ENCODE results near the gene NTM. TPM values are rescaled to one million over a fixed set of nuclear protein-coding genes. Genes with fewer than 3 reads are reported as not detected.

NTM gene
- total RNA-seq, 1 donor from 2014 or later = 92.1 TPM

DNA sequence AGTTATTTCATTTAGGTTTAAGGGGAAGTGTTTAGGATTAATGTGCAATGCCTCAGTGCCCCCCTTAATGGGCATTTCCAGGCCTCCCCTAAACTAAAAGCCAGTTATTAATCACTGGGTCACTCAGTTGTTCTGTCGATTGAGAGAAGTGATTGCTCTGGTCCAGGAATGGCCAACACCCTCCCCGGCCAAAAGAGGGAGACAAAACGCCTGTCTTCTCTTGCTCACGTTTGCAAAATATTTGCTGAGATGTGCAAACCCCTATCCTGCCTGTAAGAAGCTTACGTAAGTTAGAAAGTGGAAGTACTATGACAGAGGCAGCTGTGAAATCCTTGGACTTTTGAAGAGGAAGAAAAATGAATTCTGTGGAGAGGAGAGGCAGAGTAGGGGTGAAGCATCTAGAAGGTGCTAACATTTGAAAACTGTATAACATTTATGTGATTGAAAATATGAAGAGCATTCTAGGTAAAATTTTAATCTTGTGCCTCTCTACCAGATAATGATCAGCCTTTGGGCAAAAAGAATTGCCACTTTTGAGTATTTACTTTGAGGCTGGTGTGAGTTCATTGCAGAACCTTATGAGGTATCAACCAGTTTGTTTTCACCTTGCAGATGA lies 37.7 kb downstream of the NTM start:
- TF ChIP-seq, protein P1, sequence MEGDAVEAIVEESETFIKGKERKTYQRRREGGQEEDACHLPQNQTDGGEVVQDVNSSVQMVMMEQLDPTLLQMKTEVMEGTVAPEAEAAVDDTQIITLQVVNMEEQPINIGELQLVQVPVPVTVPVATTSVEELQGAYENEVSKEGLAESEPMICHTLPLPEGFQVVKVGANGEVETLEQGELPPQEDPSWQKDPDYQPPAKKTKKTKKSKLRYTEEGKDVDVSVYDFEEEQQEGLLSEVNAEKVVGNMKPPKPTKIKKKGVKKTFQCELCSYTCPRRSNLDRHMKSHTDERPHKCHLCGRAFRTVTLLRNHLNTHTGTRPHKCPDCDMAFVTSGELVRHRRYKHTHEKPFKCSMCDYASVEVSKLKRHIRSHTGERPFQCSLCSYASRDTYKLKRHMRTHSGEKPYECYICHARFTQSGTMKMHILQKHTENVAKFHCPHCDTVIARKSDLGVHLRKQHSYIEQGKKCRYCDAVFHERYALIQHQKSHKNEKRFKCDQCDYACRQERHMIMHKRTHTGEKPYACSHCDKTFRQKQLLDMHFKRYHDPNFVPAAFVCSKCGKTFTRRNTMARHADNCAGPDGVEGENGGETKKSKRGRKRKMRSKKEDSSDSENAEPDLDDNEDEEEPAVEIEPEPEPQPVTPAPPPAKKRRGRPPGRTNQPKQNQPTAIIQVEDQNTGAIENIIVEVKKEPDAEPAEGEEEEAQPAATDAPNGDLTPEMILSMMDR (IDR thresholded peaks at IDR 0.05) = peak; percentile 72
- DNase-seq (ENCODE audit: low spot score) = no peak
- no peaks in the 10 kb centered on the region for H3K4me1 Mint-ChIP-seq (ENCODE audit: low read depth)
- H3K36me3 Mint-ChIP-seq (ENCODE audit: low read depth) = no peaks in the 10 kb centered on the region
- no peaks in the 10 kb centered on the region for H3K9me3 Mint-ChIP-seq (ENCODE audit: low read depth)
- no peak overlapping the region for H3K27ac Mint-ChIP-seq (ENCODE audit: unreplicated experiment)
- H3K4me3 Mint-ChIP-seq (ENCODE audit: unreplicated experiment) = no peak overlapping the region
- peaks cover 11% of the 10 kb centered on the region for H3K27me3 Mint-ChIP-seq (ENCODE audit: low read depth)

DNA sequence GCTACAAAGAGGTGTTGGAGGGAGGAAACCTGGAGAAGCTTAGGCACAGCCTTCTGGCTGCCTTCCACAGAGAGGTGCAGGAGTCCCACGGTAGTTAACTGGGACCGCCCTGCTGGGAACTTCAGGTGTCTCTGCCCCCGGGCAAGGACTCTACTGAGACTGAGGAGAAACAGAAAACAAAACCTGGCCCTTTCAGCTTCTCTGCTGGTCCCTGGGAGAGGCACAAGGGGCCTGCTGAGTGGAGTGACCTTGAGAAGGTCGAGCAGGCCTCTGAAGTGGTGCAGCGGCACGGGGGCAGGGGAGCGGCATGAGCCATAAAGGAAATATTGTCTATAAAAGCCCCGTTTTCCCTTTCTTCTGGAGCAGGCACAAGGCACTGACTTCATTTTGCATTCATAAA lies 38.9 kb downstream of the NTM start:
- Mint-ChIP-seq H3K9me3 (ENCODE audit: low read depth) (no peaks in the 10 kb centered on the region), H3K36me3 (ENCODE audit: low read depth) (no peaks in the 10 kb centered on the region), H3K27me3 (ENCODE audit: low read depth) (peaks cover 16% of the 10 kb centered on the region), H3K4me3 (ENCODE audit: unreplicated experiment) (no peak overlapping the region), H3K27ac (ENCODE audit: unreplicated experiment) (no peak overlapping the region), H3K4me1 (ENCODE audit: low read depth) (no peaks in the 10 kb centered on the region)
- TF ChIP-seq, protein P1 (IDR thresholded peaks at IDR 0.05) = no peak
- no peak for DNase-seq (ENCODE audit: low spot score)

DNA sequence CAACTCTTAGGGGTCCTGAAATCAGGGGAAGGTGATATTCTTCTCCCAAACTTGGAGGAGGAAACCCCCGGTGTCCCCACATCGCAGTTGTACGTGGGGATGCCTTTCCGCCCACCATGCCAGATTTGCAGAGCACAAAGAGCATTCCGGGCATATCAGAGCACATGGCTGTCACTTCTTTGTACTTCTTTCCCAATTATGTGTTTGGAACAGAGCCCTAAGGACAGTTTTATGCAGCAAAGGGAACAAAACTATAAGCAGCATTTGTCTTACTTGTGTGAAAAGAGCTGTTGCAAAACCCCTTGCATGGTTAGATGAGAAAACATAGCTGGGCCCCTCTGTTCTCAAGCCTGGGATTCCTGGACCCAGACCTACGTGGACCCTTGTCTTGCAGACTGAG lies 41.2 kb downstream of the NTM start:
- H3K4me3 Mint-ChIP-seq (ENCODE audit: unreplicated experiment) = no peak overlapping the region
- H3K27me3 Mint-ChIP-seq (ENCODE audit: low read depth) = peaks cover 14% of the 10 kb centered on the region
- no peaks in the 10 kb centered on the region for H3K9me3 Mint-ChIP-seq (ENCODE audit: low read depth)
- H3K4me1 Mint-ChIP-seq (ENCODE audit: low read depth) = no peaks in the 10 kb centered on the region
- H3K27ac Mint-ChIP-seq (ENCODE audit: unreplicated experiment) = no peak overlapping the region
- H3K36me3 Mint-ChIP-seq (ENCODE audit: low read depth) = no peaks in the 10 kb centered on the region
- TF ChIP-seq, protein P1 (IDR thresholded peaks at IDR 0.05) = no peak
- no peak for DNase-seq (ENCODE audit: low spot score)

DNA sequence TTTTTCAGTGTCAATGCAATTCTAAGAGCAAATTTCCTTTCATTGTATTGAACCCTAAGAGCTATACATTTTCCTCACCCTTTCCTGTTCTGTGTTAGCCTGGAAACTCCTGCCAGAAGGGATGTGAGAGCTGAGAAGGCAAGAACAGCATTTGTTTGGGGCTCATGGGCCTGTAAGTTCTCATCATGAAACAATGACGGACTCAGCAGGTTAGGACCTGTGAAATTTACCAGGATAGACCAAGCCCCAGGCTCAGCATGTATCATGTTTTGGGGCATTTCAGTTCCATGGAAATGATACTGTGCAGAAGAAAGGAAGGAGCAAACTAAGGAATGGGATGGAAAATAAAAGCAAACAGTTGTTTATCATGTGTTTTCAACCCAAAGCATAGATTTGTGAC lies 41.6 kb downstream of the NTM start:
- no peak for DNase-seq (ENCODE audit: low spot score)
- H3K27me3 Mint-ChIP-seq (ENCODE audit: low read depth) = peaks cover 10% of the 10 kb centered on the region
- no peaks in the 10 kb centered on the region for H3K9me3 Mint-ChIP-seq (ENCODE audit: low read depth)
- no peak overlapping the region for H3K27ac Mint-ChIP-seq (ENCODE audit: unreplicated experiment)
- H3K4me3 Mint-ChIP-seq (ENCODE audit: unreplicated experiment) = no peak overlapping the region
- H3K4me1 Mint-ChIP-seq (ENCODE audit: low read depth) = no peaks in the 10 kb centered on the region
- no peaks in the 10 kb centered on the region for H3K36me3 Mint-ChIP-seq (ENCODE audit: low read depth)
- TF ChIP-seq, protein P1 (IDR thresholded peaks at IDR 0.05) = no peak

DNA sequence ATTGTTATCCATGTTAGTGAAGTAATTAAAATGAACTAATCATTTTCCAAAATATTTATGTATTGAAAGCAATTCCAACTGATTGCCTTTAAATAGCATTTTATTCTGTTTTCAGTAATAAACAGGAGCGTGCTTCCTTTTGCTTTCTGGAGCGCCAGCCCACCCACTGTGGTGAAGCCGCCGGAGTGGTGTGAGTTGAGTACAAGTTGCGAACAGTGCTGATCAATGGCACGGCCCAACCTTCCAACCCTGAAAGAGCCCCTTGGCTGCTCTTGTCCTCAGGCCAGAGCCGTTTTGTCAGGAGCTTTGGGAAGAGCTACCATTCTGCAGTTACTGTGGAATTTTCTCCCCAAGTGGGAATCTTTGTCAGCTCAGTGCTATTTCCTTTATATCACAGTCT lies 42.8 kb downstream of the NTM start:
- Mint-ChIP-seq H3K27ac (ENCODE audit: unreplicated experiment) (no peak overlapping the region), H3K4me1 (ENCODE audit: low read depth) (no peaks in the 10 kb centered on the region), H3K9me3 (ENCODE audit: low read depth) (no peaks in the 10 kb centered on the region), H3K27me3 (ENCODE audit: low read depth) (peaks cover 7% of the 10 kb centered on the region), H3K36me3 (ENCODE audit: low read depth) (no peaks in the 10 kb centered on the region), H3K4me3 (ENCODE audit: unreplicated experiment) (no peak overlapping the region)
- TF ChIP-seq, protein P1 (IDR thresholded peaks at IDR 0.05) = no peak
- no peak for DNase-seq (ENCODE audit: low spot score)
